Activated naive CD8-positive, alpha-beta T cell treated with anti-CD3 and anti-CD28 coated beads, Interleukin-2, amount 50 U/mL, for 24 hours (primary cell): ENCODE results near the gene ELF1.
"Not testable (repeated sequence)": the region's sequence is repeated elsewhere in the genome, so short reads cannot be mapped to it uniquely, and the experiment has no call there.

Source experiments
- ATAC-seq: fragments of 150-1000 bp; cut with Tn5 transposase; one replicate; pipeline ENCODE4 v1.10.0; 2021
- DNase-seq: peaks from one replicate; pipeline ENCODE4 v3.0.0; 2021
- H3K27ac Mint-ChIP-seq: one replicate; pipeline ENCODE4 v1.8.0; 2021; ENCODE audit warnings: mild to moderate bottlenecking, mixed read lengths
- H3K27me3 Mint-ChIP-seq: one replicate; pipeline ENCODE4 v1.8.0; 2021; ENCODE audit warnings: mixed read lengths
- H3K36me3 Mint-ChIP-seq: one replicate; pipeline ENCODE4 v1.8.0; 2021; ENCODE audit warnings: low read depth, mixed read lengths
- H3K4me1 Mint-ChIP-seq: one replicate; pipeline ENCODE4 v1.8.0; 2021; ENCODE audit warnings: mixed read lengths
- H3K4me3 Mint-ChIP-seq: one replicate; pipeline ENCODE4 v1.8.0; 2021; ENCODE audit warnings: mild to moderate bottlenecking, moderate library complexity, mixed read lengths
- H3K9me3 Mint-ChIP-seq: one replicate; pipeline ENCODE4 v1.8.0; 2021; ENCODE audit warnings: mixed read lengths

Gene ELF1

GRCh38 chr13:41054212-41054877, 35.2 kb upstream of the ELF1 start:
- no peaks in the 10 kb centered on the region for H3K9me3 Mint-ChIP-seq
- DNase-seq (peak; percentile 29), ATAC-seq (peak; percentile 47)
- H3K4me3 Mint-ChIP-seq, result peak overlapping the region; percentile 35
- H3K36me3 Mint-ChIP-seq, result peaks cover 8% of the 10 kb centered on the region
- H3K27ac Mint-ChIP-seq, result peak overlapping the region; percentile 40
- H3K4me1 Mint-ChIP-seq, result peaks cover 75% of the 10 kb centered on the region
- H3K27me3 Mint-ChIP-seq, result no peaks in the 10 kb centered on the region

- DNase-seq, result no peak
- Mint-ChIP-seq H3K4me1 (peaks cover 73% of the 10 kb centered on the region), H3K9me3 (no peaks in the 10 kb centered on the region), H3K27me3 (no peaks in the 10 kb centered on the region), H3K36me3 (peaks cover 12% of the 10 kb centered on the region), H3K27ac (peak overlapping the region; percentile 40), H3K4me3 (peak overlapping the region; percentile 49)
- ATAC-seq, result no peak
Observed at GRCh38 chr13:41053384-41053826, 34.3 kb upstream of the ELF1 start.

- Mint-ChIP-seq H3K9me3 (no peaks in the 10 kb centered on the region), H3K4me3 (no peak overlapping the region), H3K27ac (no peak overlapping the region), H3K36me3 (peaks cover 13% of the 10 kb centered on the region), H3K4me1 (peaks cover 67% of the 10 kb centered on the region), H3K27me3 (no peaks in the 10 kb centered on the region)
- DNase-seq (no peak), ATAC-seq (no peak)
Observed at GRCh38 chr13:41052441-41052840, 33.3 kb upstream of the ELF1 start.

GRCh38 chr13:41049480-41050440, 30.6 kb upstream of the ELF1 start:
- H3K9me3 Mint-ChIP-seq, result no peaks in the 10 kb centered on the region
- DNase-seq, result no peak
- H3K27ac Mint-ChIP-seq, result peak overlapping the region; percentile 40
- peaks cover 49% of the 10 kb centered on the region for H3K4me1 Mint-ChIP-seq
- H3K4me3 Mint-ChIP-seq, result no peak overlapping the region
- peaks cover 20% of the 10 kb centered on the region for H3K36me3 Mint-ChIP-seq
- peak; percentile 92 for ATAC-seq
- H3K27me3 Mint-ChIP-seq, result no peaks in the 10 kb centered on the region

- no peaks in the 10 kb centered on the region for H3K27me3 Mint-ChIP-seq
- peaks cover 20% of the 10 kb centered on the region for H3K36me3 Mint-ChIP-seq
- DNase-seq, result no peak
- no peak overlapping the region for H3K4me3 Mint-ChIP-seq
- H3K27ac Mint-ChIP-seq, result no peak overlapping the region
- no peak for ATAC-seq
- H3K9me3 Mint-ChIP-seq, result no peaks in the 10 kb centered on the region
- H3K4me1 Mint-ChIP-seq, result peaks cover 38% of the 10 kb centered on the region
Observed at GRCh38 chr13:41048640-41049039, 29.5 kb upstream of the ELF1 start.

GRCh38 chr13:41042419-41042818, 23.3 kb upstream of the ELF1 start:
- ATAC-seq, H3K27me3 Mint-ChIP-seq, H3K27ac Mint-ChIP-seq, H3K36me3 Mint-ChIP-seq, DNase-seq, H3K4me3 Mint-ChIP-seq, H3K9me3 Mint-ChIP-seq: not testable (repeated sequence)
- H3K4me1 Mint-ChIP-seq, result peaks cover 14% of the 10 kb centered on the region

GRCh38 chr13:41040584-41041334, 21.6 kb upstream of the ELF1 start:
- Mint-ChIP-seq H3K4me3 (no peak overlapping the region), H3K27me3 (no peaks in the 10 kb centered on the region), H3K4me1 (peaks cover 14% of the 10 kb centered on the region), H3K27ac (no peak overlapping the region), H3K36me3 (peaks cover 6% of the 10 kb centered on the region), H3K9me3 (no peaks in the 10 kb centered on the region)
- ATAC-seq (no peak), DNase-seq (no peak)

GRCh38 chr13:41039746-41040145, 20.6 kb upstream of the ELF1 start:
- no peak for DNase-seq
- no peak overlapping the region for H3K4me3 Mint-ChIP-seq
- H3K9me3 Mint-ChIP-seq, result no peaks in the 10 kb centered on the region
- H3K27ac Mint-ChIP-seq, result no peak overlapping the region
- no peaks in the 10 kb centered on the region for H3K27me3 Mint-ChIP-seq
- no peak for ATAC-seq
- peaks cover 1% of the 10 kb centered on the region for H3K36me3 Mint-ChIP-seq
- peaks cover 20% of the 10 kb centered on the region for H3K4me1 Mint-ChIP-seq

GRCh38 chr13:41036557-41036956, 17.4 kb upstream of the ELF1 start:
- H3K27me3 Mint-ChIP-seq, H3K9me3 Mint-ChIP-seq, H3K4me3 Mint-ChIP-seq, H3K36me3 Mint-ChIP-seq, DNase-seq, H3K27ac Mint-ChIP-seq, ATAC-seq: not testable (repeated sequence)
- peaks cover 35% of the 10 kb centered on the region for H3K4me1 Mint-ChIP-seq

- Mint-ChIP-seq H3K4me3 (no peak overlapping the region), H3K27me3 (no peaks in the 10 kb centered on the region), H3K36me3 (peaks cover 6% of the 10 kb centered on the region), H3K27ac (no peak overlapping the region), H3K9me3 (no peaks in the 10 kb centered on the region), H3K4me1 (peaks cover 32% of the 10 kb centered on the region)
- ATAC-seq (no peak), DNase-seq (no peak)
Observed at GRCh38 chr13:41034881-41035280, 15.8 kb upstream of the ELF1 start.

- Mint-ChIP-seq H3K4me1 (peaks cover 28% of the 10 kb centered on the region), H3K4me3 (no peak overlapping the region), H3K36me3 (peaks cover 6% of the 10 kb centered on the region), H3K27ac (no peak overlapping the region), H3K27me3 (no peaks in the 10 kb centered on the region), H3K9me3 (no peaks in the 10 kb centered on the region)
- ATAC-seq (no peak), DNase-seq (no peak)
Observed at GRCh38 chr13:41034382-41034781, 15.3 kb upstream of the ELF1 start.

GRCh38 chr13:41032691-41033376, 13.7 kb upstream of the ELF1 start:
- H3K27ac Mint-ChIP-seq, result no peak overlapping the region

GRCh38 chr13:41029629-41030028, 10.5 kb upstream of the ELF1 start:
- Mint-ChIP-seq H3K9me3 (no peaks in the 10 kb centered on the region), H3K27me3 (no peaks in the 10 kb centered on the region), H3K36me3 (peaks cover 7% of the 10 kb centered on the region), H3K4me1 (peaks cover 31% of the 10 kb centered on the region), H3K27ac (no peak overlapping the region), H3K4me3 (no peak overlapping the region)
- DNase-seq (no peak), ATAC-seq (no peak)

More at GRCh38 chr13:41032691-41033376, 13.7 kb upstream of the ELF1 start:
- H3K4me1 Mint-ChIP-seq, result peaks cover 27% of the 10 kb centered on the region
- no peak overlapping the region for H3K4me3 Mint-ChIP-seq
- H3K9me3 Mint-ChIP-seq, result no peaks in the 10 kb centered on the region
- DNase-seq, result no peak
- peak; percentile 83 for ATAC-seq
- H3K36me3 Mint-ChIP-seq, result peaks cover 6% of the 10 kb centered on the region
- H3K27me3 Mint-ChIP-seq, result no peaks in the 10 kb centered on the region

GRCh38 chr13:41028051-41028450, 8.9 kb upstream of the ELF1 start:
- Mint-ChIP-seq H3K4me1 (peaks cover 20% of the 10 kb centered on the region), H3K27me3 (no peaks in the 10 kb centered on the region), H3K9me3 (no peaks in the 10 kb centered on the region), H3K27ac (no peak overlapping the region), H3K36me3 (peaks cover 5% of the 10 kb centered on the region), H3K4me3 (no peak overlapping the region)
- no peak for ATAC-seq
- no peak for DNase-seq
